WTC11 (cell line): Measurements from ENCODE around the gene POLE2.
"Not testable (repeated sequence)": the region's sequence is repeated elsewhere in the genome, so short reads cannot be mapped to it uniquely, and the experiment has no call there.

Experiments
- NR3C1 ChIP-seq: sonication (generic); formaldehyde crosslinking; conservative IDR thresholded peaks from 2 replicates; pipeline ENCODE4 v1.8.1; 2023; ENCODE audit warnings: low read depth, mild to moderate bottlenecking, missing genetic modification reagents
- ZNF263 ChIP-seq: sonication (generic); formaldehyde crosslinking; IDR thresholded peaks from 2 replicates; pipeline ENCODE4 v1.8.1; 2022; ENCODE audit warnings: low read depth, mild to moderate bottlenecking, moderate library complexity, missing genetic modification reagents
- ZNF317 ChIP-seq: sonication (generic); formaldehyde crosslinking; IDR thresholded peaks from 2 replicates; pipeline ENCODE4 v1.8.1; 2023; ENCODE audit warnings: low read depth, mild to moderate bottlenecking, moderate library complexity, missing genetic modification reagents, borderline replicate concordance
- TF ChIP-seq, protein P1 (sequence below): fragments of 200-600 bp; IDR thresholded peaks from 2 replicates; pipeline ENCODE4 v1.8.0; 2022; ENCODE audit warnings: antibody characterized with exemption

DNA sequence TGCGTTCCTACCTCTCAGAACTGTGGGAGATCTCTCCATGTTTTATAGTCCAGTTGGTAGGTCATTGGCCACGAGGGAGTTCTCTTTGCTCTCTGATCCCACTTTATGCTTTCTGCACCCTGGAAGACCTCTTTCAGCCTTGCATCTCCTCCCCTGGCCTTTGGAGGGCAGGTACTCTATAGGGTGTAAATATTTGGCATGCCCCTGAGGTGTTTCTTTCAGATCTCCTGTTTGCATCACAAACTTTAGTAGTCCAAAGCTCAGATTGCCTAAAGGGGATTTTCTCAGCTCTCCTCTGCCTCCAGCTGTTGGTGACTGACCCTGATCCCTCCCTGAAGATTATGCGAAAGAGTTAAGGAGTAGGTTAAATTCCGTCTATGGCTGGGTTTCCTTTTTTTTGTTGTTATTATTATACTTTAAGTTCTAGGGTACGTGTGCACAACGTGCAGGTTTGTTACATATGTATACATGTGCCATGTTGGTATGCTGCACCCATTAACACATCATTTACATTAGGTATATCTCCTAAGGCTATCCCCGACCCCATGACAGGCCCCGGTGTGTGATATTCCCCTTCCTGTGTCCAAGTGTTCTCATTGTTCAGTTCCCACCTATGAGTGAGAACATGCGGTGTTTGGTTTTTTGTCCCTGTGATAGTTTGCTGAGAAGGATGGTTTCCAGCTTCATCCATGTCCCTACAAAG, 33.9 kb upstream of the POLE2 start:
- TF ChIP-seq ZNF317, ZNF263, NR3C1 (CRISPR knock-in tag): not testable (repeated sequence)
- TF ChIP-seq, protein P1, sequence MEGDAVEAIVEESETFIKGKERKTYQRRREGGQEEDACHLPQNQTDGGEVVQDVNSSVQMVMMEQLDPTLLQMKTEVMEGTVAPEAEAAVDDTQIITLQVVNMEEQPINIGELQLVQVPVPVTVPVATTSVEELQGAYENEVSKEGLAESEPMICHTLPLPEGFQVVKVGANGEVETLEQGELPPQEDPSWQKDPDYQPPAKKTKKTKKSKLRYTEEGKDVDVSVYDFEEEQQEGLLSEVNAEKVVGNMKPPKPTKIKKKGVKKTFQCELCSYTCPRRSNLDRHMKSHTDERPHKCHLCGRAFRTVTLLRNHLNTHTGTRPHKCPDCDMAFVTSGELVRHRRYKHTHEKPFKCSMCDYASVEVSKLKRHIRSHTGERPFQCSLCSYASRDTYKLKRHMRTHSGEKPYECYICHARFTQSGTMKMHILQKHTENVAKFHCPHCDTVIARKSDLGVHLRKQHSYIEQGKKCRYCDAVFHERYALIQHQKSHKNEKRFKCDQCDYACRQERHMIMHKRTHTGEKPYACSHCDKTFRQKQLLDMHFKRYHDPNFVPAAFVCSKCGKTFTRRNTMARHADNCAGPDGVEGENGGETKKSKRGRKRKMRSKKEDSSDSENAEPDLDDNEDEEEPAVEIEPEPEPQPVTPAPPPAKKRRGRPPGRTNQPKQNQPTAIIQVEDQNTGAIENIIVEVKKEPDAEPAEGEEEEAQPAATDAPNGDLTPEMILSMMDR, result not testable (repeated sequence)
